Heart left ventricle (tissue), 16 donors: ENCODE results near the gene MEP1B. TPM values are rescaled to one million over a fixed set of nuclear protein-coding genes. Genes with fewer than 3 reads are reported as not detected.

Experiments
- ATAC-seq, 4 donors: fragments of 200-7000 bp; cut with Tn5 transposase; one replicate each; pipeline ENCODE4 v1.9.1; 2020 to 2022; ENCODE audit warnings: moderate library complexity in 4 of 4, mild to moderate bottlenecking in 3 of 4, moderate number of reproducible peaks in 1 of 4
- DNase-seq, 5 donors: peaks; one replicate each; pipeline ENCODE4 v3.0.0-alpha.2; 2020
- H3K27ac ChIP-seq, 12 donors: fragments of 200-600 bp; sonication (generic) in 4 of 12; one replicate each; pipeline versions ENCODE4 v1.5.0 to v1.8.0; 2016 to 2022; ENCODE audit warnings: mild to moderate bottlenecking in 2 of 12
- H3K27me3 ChIP-seq, 9 donors: fragments of 200-600 bp; sonication (generic) in 2 of 9; one replicate each; pipeline versions ENCODE4 v1.5.1 to v1.8.0; 2016 to 2022; ENCODE audit warnings: mild to moderate bottlenecking in 3 of 9
- H3K36me3 ChIP-seq, 9 donors: fragments of 200-600 bp; sonication (generic) in 2 of 9; one replicate each; pipeline versions ENCODE4 v1.5.0 to v1.8.0; 2018 to 2022; ENCODE audit warnings: mild to moderate bottlenecking in 2 of 9
- H3K4me1 ChIP-seq, 12 donors: fragments of 200-600 bp; sonication (generic) in 4 of 12; one replicate each; pipeline versions ENCODE4 v1.5.0 to v1.8.0; 2016 to 2022; ENCODE audit warnings: mild to moderate bottlenecking in 3 of 12
- H3K4me3 ChIP-seq, 12 donors: fragments of 200-600 bp; sonication (generic) in 4 of 12; one replicate each; pipeline versions ENCODE4 v1.5.0 to v1.8.0; 2017 to 2022; ENCODE audit warnings: mild to moderate bottlenecking in 9 of 12, moderate library complexity in 4 of 12
- H3K9me3 ChIP-seq, 12 donors: fragments of 200-600 bp; sonication (generic) in 4 of 12; one replicate each; pipeline versions ENCODE4 v1.5.0 to v1.8.0; 2016 to 2022; ENCODE audit warnings: mild to moderate bottlenecking in 1 of 12
- POLR2A ChIP-seq, 2 donors: fragments of 450-650 bp; IDR thresholded peaks; one replicate each; pipeline ENCODE4 v1.6.1; 2017; ENCODE audit warnings: antibody characterized with exemption in 2 of 2, mild to moderate bottlenecking in 2 of 2, moderate library complexity in 2 of 2
- WGBS, 4 donors: extraction: QIAGEN DNeasy Blood & Tissue Kit in 2 of 4; methylation state at CpG; one replicate each; pipeline versions ENCODE4 v1.1.5 to v1.1.7; 2013 to 2018; 5-methylcytosine and 5-hydroxymethylcytosine counted together
- intact Hi-C, 10 donors: fragments of 100-400 bp; cut with DNase I; formaldehyde crosslinking; loops; one replicate each; pipeline versions ENCODE4 v1.11.1 to v1.14.2; 2022
- polyA plus RNA-seq, 2 donors: library from polyadenylated mRNA; stranded (reverse); fragments of 200-250 nt; gene quantifications; one replicate each; pipeline ENCODE4 v1.2.3, GENCODE V29; 2013
- total RNA-seq, 9 donors: library from RNA; depleted of rRNA in 2 of 9; stranded (reverse); fragments of >200 nt in 2 of 9; fragmentation: NEBNext Ultra II Directional in 3 of 9; extraction: Animal tissue kit (Norgen Biotek cat#: 25700) in 3 of 9; gene quantifications; one replicate each; pipeline versions ENCODE4 v1.1.0 to v1.2.4, GENCODE V29; 2016 to 2023
- TF ChIP-seq, protein P1 (sequence below), 12 donors: fragments of 200-600 bp; sonication (generic) in 4 of 12; IDR thresholded peaks; one replicate each; pipeline versions ENCODE4 v1.5.0 to v1.8.0; 2018 to 2022; ENCODE audit warnings: antibody characterized with exemption in 12 of 12, mild to moderate bottlenecking in 5 of 12
- donor health status: ischemic (EF 13 %, LVEDD 7.1; RV severe dilation, severe dysfunction).
- donor health status: healthy with polysubstance abuse.
- donor health status: DM: no; HTN: yes; CAD: no.
- donor health status: DM: no; HTN: no; CAD: no.
- donor health status: ischemic (EF 25% LVEDD 6.9; RV normal size, moderate dysfunction).
- donor health status: ischemic (EF 25% LVEDD 5.7; RV mildly dilated, moderate dysfunction).
- donor health status: healthy.
- donor health status: DM: yes; HTN: yes; CAD: no.
- donor health status: ischemic (EF 35%, LVEDD 5.7; RV mildly dilated, moderate dysfunction).
- donor health status: nonischemic (EF 11% LVEDD 7.7; RV severe dilation, severe dysfunction).
- donor health status: DM: yes; HTN: yes; CAD: no.
- donor health status: PGD.
- donor health status: ischemic (EF 29% LVEDD 5.4; RV normal size, mild dysfunction).
- donor health status: nonischemic (EF 23%, LVEDD 6.1; RV moderate dilation, normal function).

Gene MEP1B
- total and polyA plus RNA-seq, 11 donors, result 0.17 TPM; not detected in 10

DNA sequence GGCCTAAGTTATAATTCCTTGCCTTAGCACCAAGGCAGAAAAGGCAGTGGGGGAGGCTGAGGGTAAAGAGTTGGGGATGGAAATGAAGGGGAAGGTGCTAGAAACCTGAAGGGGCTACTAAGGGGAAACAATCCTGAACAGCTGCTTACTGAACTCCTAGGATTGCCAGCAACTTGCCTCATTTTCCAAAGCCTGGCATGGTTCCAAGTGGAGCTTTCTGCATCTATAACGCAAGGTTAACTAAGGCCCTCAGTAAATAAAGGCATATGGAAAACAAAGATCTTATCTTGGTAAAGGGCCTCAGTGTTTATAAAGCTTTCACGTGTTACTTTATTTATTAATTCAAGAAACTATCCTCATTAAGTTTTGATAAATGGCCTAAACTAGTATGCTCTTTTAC is 10.9 kb downstream of the MEP1B start:
- Histone ChIP-seq H3K27me3 (no peaks in the 10 kb centered on the region), H3K36me3 (no peaks in the 10 kb centered on the region), H3K4me3 (no peak overlapping the region), H3K27ac (no peak overlapping the region), H3K4me1 (no peaks in the 10 kb centered on the region), H3K9me3 (no peaks in the 10 kb centered on the region)
- 66 to 76% (median 74%) methylated on average over 2 of the region's 2 CpGs for WGBS, 4 donors
- TF ChIP-seq, protein P1, sequence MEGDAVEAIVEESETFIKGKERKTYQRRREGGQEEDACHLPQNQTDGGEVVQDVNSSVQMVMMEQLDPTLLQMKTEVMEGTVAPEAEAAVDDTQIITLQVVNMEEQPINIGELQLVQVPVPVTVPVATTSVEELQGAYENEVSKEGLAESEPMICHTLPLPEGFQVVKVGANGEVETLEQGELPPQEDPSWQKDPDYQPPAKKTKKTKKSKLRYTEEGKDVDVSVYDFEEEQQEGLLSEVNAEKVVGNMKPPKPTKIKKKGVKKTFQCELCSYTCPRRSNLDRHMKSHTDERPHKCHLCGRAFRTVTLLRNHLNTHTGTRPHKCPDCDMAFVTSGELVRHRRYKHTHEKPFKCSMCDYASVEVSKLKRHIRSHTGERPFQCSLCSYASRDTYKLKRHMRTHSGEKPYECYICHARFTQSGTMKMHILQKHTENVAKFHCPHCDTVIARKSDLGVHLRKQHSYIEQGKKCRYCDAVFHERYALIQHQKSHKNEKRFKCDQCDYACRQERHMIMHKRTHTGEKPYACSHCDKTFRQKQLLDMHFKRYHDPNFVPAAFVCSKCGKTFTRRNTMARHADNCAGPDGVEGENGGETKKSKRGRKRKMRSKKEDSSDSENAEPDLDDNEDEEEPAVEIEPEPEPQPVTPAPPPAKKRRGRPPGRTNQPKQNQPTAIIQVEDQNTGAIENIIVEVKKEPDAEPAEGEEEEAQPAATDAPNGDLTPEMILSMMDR (IDR thresholded peaks at IDR 0.05), result no peak
- no peak for TF ChIP-seq POLR2A (IDR thresholded peaks at IDR 0.05)
- ATAC-seq, result no peak
- no peak for DNase-seq
- intact Hi-C loops, result no loop called here

DNA sequence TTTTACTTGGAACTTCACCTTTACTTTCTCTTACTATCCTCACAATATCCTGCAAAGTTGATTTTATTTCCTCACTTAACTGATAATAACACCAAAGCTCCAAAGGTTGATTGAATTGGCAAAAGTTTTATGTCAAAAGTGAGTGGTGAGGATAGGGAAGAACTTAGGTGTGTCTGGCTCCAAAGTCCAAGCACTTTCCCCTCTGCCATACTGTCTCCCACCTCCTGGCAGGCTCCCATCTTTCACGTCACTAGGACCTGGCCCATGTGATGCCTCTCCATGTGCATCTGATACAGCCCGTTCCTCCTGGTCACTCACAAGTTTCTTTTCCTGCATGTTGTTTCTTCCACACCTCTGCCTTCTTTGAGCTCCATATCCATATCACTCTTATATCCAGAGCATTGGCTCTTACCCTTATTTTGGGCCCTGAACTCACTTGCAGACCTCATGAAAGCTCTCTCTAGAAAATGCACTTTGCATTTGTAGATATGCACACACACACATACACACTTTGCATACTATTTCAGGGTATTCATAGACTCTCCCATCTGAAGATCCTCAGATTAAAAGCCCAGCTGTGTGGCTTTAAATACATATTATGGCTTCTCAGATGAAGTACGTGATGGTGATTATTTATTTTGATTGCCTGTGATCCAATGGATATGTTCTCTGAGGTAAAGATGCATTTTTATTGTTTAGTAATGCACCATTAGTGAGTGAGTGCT is 12.3 kb downstream of the MEP1B start:
- ATAC-seq (no peak), DNase-seq (no peak)
- Histone ChIP-seq H3K27me3 (no peaks in the 10 kb centered on the region), H3K27ac (no peak overlapping the region), H3K4me1 (no peaks in the 10 kb centered on the region), H3K4me3 (no peak overlapping the region), H3K36me3 (no peaks in the 10 kb centered on the region), H3K9me3 (no peaks in the 10 kb centered on the region)
- no peak for TF ChIP-seq POLR2A (IDR thresholded peaks at IDR 0.05)
- TF ChIP-seq, protein P1 (IDR thresholded peaks at IDR 0.05), result no peak
- intact Hi-C loops, result no loop called here
- 67 to 86% (median 79%) methylated on average over 3 of the region's 3 CpGs for WGBS, 4 donors

DNA sequence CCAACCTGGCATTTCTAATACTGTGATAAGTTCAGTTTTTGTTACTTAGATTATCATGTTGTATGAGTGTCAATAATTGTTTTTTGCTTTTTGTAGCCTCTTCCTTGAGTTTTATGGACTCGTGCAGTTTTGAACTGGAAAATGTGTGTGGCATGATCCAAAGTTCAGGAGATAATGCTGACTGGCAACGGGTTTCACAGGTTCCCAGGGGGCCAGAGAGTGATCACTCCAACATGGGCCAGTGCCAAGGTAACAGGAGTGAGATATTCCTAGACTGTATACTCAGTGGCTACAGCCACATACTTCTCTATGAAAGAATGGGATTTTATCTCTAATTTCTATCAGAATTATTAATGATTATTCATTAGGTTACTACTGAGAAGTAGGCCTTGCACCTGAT is 18.2 kb downstream of the MEP1B start:
- no peaks in the 10 kb centered on the region for H3K9me3 ChIP-seq
- ATAC-seq, result no peak
- H3K36me3 ChIP-seq, result no peaks in the 10 kb centered on the region
- peaks cover 0 to 4% (median 0%) of the 10 kb centered on the region in 12 donors for H3K4me1 ChIP-seq
- WGBS, 4 donors, result 12 to 42% (median 29%) methylated on average over 2 of the region's 2 CpGs
- TF ChIP-seq POLR2A (IDR thresholded peaks at IDR 0.05), result no peak
- TF ChIP-seq, protein P1 (IDR thresholded peaks at IDR 0.05), result no peak
- no peak overlapping the region for H3K27ac ChIP-seq
- H3K4me3 ChIP-seq, result no peak overlapping the region
- H3K27me3 ChIP-seq, result no peaks in the 10 kb centered on the region
- intact Hi-C loops, result no loop called here
- DNase-seq, result no peak

DNA sequence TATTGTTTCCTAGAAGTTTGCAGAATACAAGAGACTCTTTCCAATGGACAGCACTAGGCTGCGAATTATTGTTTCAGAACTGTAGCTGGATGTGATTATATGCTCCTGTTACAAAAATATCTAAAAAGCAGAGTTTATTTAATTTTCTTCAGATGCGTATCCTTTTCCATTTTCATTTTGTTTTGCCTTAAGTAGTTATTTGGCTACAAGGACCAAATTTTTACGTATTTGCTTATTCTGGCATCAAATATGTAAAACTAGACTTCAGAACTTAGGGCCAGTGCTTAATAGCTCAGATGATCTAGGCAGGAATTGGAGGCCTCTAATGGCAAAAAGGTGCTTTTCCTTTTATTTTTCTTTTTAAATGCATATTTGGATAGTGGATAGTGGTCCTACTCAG is 18.7 kb downstream of the MEP1B start:
- Histone ChIP-seq H3K9me3 (no peaks in the 10 kb centered on the region), H3K27me3 (no peaks in the 10 kb centered on the region), H3K27ac (no peak overlapping the region), H3K4me1 (peaks cover 0 to 4% (median 0%) of the 10 kb centered on the region in 12 donors), H3K36me3 (no peaks in the 10 kb centered on the region), H3K4me3 (no peak overlapping the region)
- no peak for TF ChIP-seq POLR2A (IDR thresholded peaks at IDR 0.05)
- TF ChIP-seq, protein P1 (IDR thresholded peaks at IDR 0.05), result no peak
- DNase-seq (no peak), ATAC-seq (no peak)
- intact Hi-C loops, result no loop called here
- 89 to 94% (median 91%) methylated on average over 3 of the region's 3 CpGs for WGBS, 4 donors
